ENCODE data around the gene PARP14.
"Not testable (repeated sequence)": the region's sequence is repeated elsewhere in the genome, so short reads cannot be mapped to it uniquely, and the experiment has no call there.

DNA sequence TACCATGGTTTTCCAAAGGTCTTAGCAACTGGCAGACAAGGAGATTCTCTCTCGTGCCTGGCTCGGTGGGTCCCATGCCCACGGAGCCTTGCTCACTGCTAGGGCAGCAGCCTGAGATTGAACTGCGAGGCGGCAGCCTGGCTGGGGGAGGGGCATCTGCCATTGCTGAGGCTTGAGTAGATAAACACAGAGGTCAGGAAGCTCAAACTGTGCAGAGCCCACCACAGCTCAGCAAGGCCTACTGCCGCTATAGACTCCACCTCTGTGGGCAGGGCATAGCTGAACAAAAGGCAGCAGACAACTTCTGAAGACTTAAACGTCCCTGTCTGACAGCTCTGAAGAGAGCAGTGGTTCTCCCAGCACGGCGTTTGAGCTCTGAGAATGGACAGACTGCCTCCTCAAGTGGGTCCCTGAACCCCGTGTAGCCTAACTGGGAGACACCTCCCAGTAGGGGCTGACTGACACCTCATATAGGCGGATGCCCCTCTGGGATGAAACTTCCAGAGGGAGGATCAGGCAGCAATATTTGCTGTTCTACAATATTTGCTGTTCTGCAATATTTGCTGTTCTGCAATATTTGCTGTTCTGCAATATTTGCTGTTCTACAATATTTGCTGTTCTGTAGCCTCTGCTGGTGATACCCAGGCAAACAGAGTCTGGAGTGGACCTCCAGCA, 29.3 kb upstream of the PARP14 start:
- TF ChIP-seq EZH2 (IDR thresholded peaks at IDR 0.05; ENCODE audit: insufficient read depth, poor library complexity, severe bottlenecking); EZH2phosphoT487 (IDR thresholded peaks at IDR 0.05; ENCODE audit: insufficient read depth, low read depth): not testable (repeated sequence)

All from GM23248 (cell line).